Erythroblast (primary cell): ENCODE results near the gene SHKBP1.

ENCODE experiments used
- GATA1 ChIP-seq: IDR thresholded peaks from 2 replicates; pipeline ENCODE4 v1.6.1; 2011; ENCODE audit warnings: low read depth, mild to moderate bottlenecking, control low read depth, low read length, moderate library complexity
- POLR2A ChIP-seq: IDR thresholded peaks from 2 replicates; pipeline ENCODE4 v1.6.1; 2011; ENCODE audit warnings: mild to moderate bottlenecking, low read length

GRCh38 chr19:40547836-40548235 lies 28.8 kb upstream of the SHKBP1 start:
- no peak for TF ChIP-seq POLR2A
- no peak for TF ChIP-seq GATA1
